Transverse colon (tissue), 4 donors: ENCODE results near the gene HNRNPM. TPM values are rescaled to one million over a fixed set of nuclear protein-coding genes. Genes with fewer than 3 reads are reported as not detected.
A peak's percentile ranks its signal among the peaks of the same experiment; 100 is the strongest.

Experiments used
- DNase-seq: peaks from one replicate; pipeline ENCODE4 v3.0.0-alpha.2; 2019
- H3K27ac ChIP-seq, 4 donors: fragments of 200-600 bp; sonication (generic); 2 replicates each; pipeline ENCODE4 v1.5.1; 2016 to 2018; ENCODE audit warnings: inconsistent platforms in 4 of 4
- H3K27me3 ChIP-seq: fragments of 200-600 bp; sonication (generic); 2 replicates; pipeline ENCODE4 v1.5.1; 2017; ENCODE audit warnings: inconsistent platforms
- H3K36me3 ChIP-seq, 4 donors: fragments of 200-600 bp; sonication (generic); 2 replicates each; pipeline ENCODE4 v1.5.1; 2017 to 2019; ENCODE audit warnings: inconsistent platforms in 4 of 4
- H3K4me1 ChIP-seq, 4 donors: fragments of 200-600 bp; sonication (generic); 2 replicates each; pipeline ENCODE4 v1.5.1; 2017 to 2020; ENCODE audit warnings: inconsistent platforms in 4 of 4
- H3K4me3 ChIP-seq, 4 donors: fragments of 200-600 bp; sonication (generic); 1 replicate in 1 of 4; 2 replicates in 3 of 4; pipeline versions ENCODE4 v1.5.1 to v1.6.1; 2017 to 2019; ENCODE audit warnings: inconsistent platforms in 4 of 4
- H3K9me3 ChIP-seq, 2 donors: fragments of 200-600 bp; sonication (generic); 2 replicates each; pipeline ENCODE4 v1.5.1; 2017 to 2019; ENCODE audit warnings: inconsistent platforms in 2 of 2
- EP300 ChIP-seq: sonication (generic); formaldehyde crosslinking; IDR thresholded peaks from one replicate; pipeline ENCODE4 v1.6.1; 2017; ENCODE audit warnings: antibody characterized with exemption, low read depth
- POLR2A ChIP-seq: fragments of 450-650 bp; IDR thresholded peaks from one replicate; pipeline ENCODE4 v1.6.1; 2016; ENCODE audit warnings: antibody characterized with exemption, mild to moderate bottlenecking, moderate library complexity
- POLR2AphosphoS5 ChIP-seq, 3 donors: sonication (generic); formaldehyde crosslinking; IDR thresholded peaks; one replicate each; pipeline ENCODE4 v1.6.1; 2016; ENCODE audit warnings: antibody characterized with exemption in 3 of 3
- WGBS, 2 donors: methylation state at CpG; one replicate each; pipeline ENCODE4 v1.1.5; 2018; ENCODE audit warnings: low coverage in 1 of 2; 5-methylcytosine and 5-hydroxymethylcytosine counted together
- in situ Hi-C, 4 donors: fragments of 200-750 bp; cut with MboI; loops; one replicate each; pipeline versions ENCODE4 v1.15.0 to v1.15.1; 2017; ENCODE audit warnings: low sequenced_read_pairs in 3 of 4, low pct_ligation_motif_present in 1 of 4, low pct_unique_long_range_greater_than_20kb in 1 of 4
- intact Hi-C: fragments of 100-400 bp; cut with DNase I; formaldehyde crosslinking; loops from one replicate; pipeline ENCODE4 v1.15.1; 2023; ENCODE audit warnings: low total_unique reads
- total RNA-seq, 4 donors: library from RNA; depleted of rRNA; stranded (reverse); fragments of >200 nt; gene quantifications; one replicate each; pipeline ENCODE4 v1.1.0, GENCODE V29; 2016
- TF ChIP-seq, protein P1 (sequence below), 5 experiments: fragments of 200-600 bp in 3 of 5; fragments of 450-650 bp in 2 of 5; sonication (generic) in 3 of 5; IDR thresholded peaks; 1 replicate in 2 of 5; 2 replicates in 3 of 5; pipeline ENCODE4 v1.5.1; 2016 to 2017; ENCODE audit warnings: antibody characterized with exemption in 5 of 5, inconsistent platforms in 3 of 5, mild to moderate bottlenecking in 2 of 5, moderate library complexity in 1 of 5

The HNRNPM gene
- total RNA-seq, 4 donors from 2014 or later: 72.2 to 164 (median 101) TPM

DNA sequence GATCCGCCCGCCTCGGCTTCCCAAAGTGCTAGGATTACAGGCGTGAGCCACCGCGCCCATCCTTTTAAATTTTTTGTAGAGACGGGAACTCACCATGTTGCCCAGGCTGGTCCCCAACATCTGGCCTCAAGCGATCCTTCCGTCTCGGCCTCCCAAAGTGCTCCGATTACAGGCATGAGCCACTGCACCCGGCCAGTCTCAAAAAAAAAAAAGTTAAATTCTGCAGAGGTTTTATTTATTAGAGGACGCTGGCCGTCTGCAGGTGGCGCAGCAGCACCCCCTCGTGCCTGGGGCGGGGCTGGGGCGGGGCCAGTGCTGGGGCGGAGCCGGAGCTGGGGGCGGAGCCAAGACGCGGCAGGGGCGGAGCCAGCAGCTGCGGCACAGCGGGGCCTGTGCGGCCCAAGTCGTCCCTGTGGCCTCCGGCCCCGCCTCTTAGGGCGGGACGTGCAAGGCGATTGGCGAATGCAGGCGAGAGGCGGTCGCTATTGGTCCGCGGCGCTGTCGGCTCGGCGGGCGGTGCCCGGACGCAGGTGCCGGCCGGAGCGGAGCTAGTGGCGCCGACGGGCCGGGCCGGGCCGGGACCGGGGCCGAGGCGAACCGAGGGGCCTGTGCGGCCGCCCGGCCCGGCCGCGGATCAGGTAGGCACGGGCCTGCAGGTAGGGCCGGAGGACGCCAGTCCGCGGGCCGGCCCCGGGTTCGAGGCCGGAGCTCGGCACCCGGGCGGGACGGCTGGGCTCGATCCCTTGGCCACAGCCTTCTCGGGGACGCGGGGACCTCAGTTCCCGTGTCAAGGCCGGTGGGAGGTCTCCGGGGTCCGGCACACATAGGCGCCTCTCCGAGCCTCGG, 31.8 kb upstream of the HNRNPM start, which contains the start of gene MARCHF2:
Gene MARCHF2, plus strand, starts transcription at position 523 of the 846 bp plus-strand sequence. CDS start 8,536 bp downstream, outside the sequence.
- peaks cover 6 to 49% (median 15%) of the 10 kb centered on the region in 4 donors for H3K4me1 ChIP-seq
- H3K9me3 ChIP-seq: no peaks in the 10 kb centered on the region
- H3K4me3 ChIP-seq: peak within 1 kb of the TSS; percentile 86 to 95 (median 92)
- 4 to 6% methylated on average over 5 to 57 of the region's 89 CpGs for WGBS, 2 donors
- no peaks in the 10 kb centered on the region for H3K27me3 ChIP-seq
- intact Hi-C loops (no loop called here), in situ Hi-C loops (loop anchor here in 2 of 4 donors (10.0 to 25.0 kb wide), 2 partner anchors 92 to 99 kb away; partner anchors contain the start of genes PRAM1 (in 2 of the 2) and ZNF414 (in 1 of the 2))
- TF ChIP-seq POLR2A (no peak), POLR2AphosphoS5 (IDR thresholded peaks at IDR 0.05) (peak; percentile 38 to 74 (median 40))
- TF ChIP-seq, protein P1, sequence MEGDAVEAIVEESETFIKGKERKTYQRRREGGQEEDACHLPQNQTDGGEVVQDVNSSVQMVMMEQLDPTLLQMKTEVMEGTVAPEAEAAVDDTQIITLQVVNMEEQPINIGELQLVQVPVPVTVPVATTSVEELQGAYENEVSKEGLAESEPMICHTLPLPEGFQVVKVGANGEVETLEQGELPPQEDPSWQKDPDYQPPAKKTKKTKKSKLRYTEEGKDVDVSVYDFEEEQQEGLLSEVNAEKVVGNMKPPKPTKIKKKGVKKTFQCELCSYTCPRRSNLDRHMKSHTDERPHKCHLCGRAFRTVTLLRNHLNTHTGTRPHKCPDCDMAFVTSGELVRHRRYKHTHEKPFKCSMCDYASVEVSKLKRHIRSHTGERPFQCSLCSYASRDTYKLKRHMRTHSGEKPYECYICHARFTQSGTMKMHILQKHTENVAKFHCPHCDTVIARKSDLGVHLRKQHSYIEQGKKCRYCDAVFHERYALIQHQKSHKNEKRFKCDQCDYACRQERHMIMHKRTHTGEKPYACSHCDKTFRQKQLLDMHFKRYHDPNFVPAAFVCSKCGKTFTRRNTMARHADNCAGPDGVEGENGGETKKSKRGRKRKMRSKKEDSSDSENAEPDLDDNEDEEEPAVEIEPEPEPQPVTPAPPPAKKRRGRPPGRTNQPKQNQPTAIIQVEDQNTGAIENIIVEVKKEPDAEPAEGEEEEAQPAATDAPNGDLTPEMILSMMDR (IDR thresholded peaks at IDR 0.05): peak; percentile 53 to 74 (median 61)
- DNase-seq: peak; percentile 97
- no peaks in the 10 kb centered on the region for H3K36me3 ChIP-seq
- peak within 1 kb of the TSS; percentile 82 to 90 (median 83) for H3K27ac ChIP-seq

- Histone ChIP-seq H3K4me3 (peak overlapping the region; percentile 86 to 95 (median 92)), H3K36me3 (no peaks in the 10 kb centered on the region), H3K4me1 (peaks cover 6 to 53% (median 15%) of the 10 kb centered on the region in 4 donors), H3K9me3 (no peaks in the 10 kb centered on the region), H3K27ac (peak overlapping the region; percentile 82 to 90 (median 83)), H3K27me3 (no peaks in the 10 kb centered on the region)
- in situ Hi-C loops (loop anchor here in 2 of 4 donors (10.0 to 25.0 kb wide), 2 partner anchors 91 to 99 kb away; partner anchors contain the start of genes PRAM1 (in 2 of the 2) and ZNF414 (in 1 of the 2)), intact Hi-C loops (no loop called here)
- TF ChIP-seq POLR2A (no peak), EP300 (no peak), POLR2AphosphoS5 (IDR thresholded peaks at IDR 0.05) (no peak)
- TF ChIP-seq, protein P1 (IDR thresholded peaks at IDR 0.05): no peak
- WGBS, 2 donors: 22% methylated on average over 3 of the region's 3 CpGs; no CpG with 5 or more reads in 1 of the 2 donors
- DNase-seq: no peak
These were observed 31.2 kb upstream of the HNRNPM start for GRCh38 chr19:8413629-8413995.

GRCh38 chr19:8416796-8417195, 28.0 kb upstream of the HNRNPM start:
- 79 to 82% methylated on average over 2 to 4 of the region's 4 CpGs for whole genome bisulfite sequencing, 2 donors
- no peak for DNase-seq
- peaks cover 0 to 3% (median 0%) of the 10 kb centered on the region in 4 donors for H3K36me3 ChIP-seq
- H3K4me1 ChIP-seq: peaks cover 6 to 48% (median 12%) of the 10 kb centered on the region in 4 donors
- no peaks in the 10 kb centered on the region for H3K27me3 ChIP-seq
- TF ChIP-seq POLR2A (no peak), POLR2AphosphoS5 (IDR thresholded peaks at IDR 0.05) (no peak), EP300 (no peak)
- TF ChIP-seq, protein P1 (IDR thresholded peaks at IDR 0.05): no peak
- no peak overlapping the region for H3K4me3 ChIP-seq
- in situ Hi-C loops (loop anchor here in 2 of 4 donors (10.0 to 25.0 kb wide), 2 partner anchors 88 to 96 kb away; partner anchors contain the start of genes PRAM1 (in 2 of the 2) and ZNF414 (in 1 of the 2)), intact Hi-C loops (no loop called here)
- H3K27ac ChIP-seq: peak overlapping the region; percentile 45 to 63 (median 50)
- H3K9me3 ChIP-seq: no peaks in the 10 kb centered on the region
